Ovary (tissue), 1 donor: Measurements from ENCODE around the gene RNF223.

ENCODE experiments used
- EP300 ChIP-seq: sonication (generic); formaldehyde crosslinking; IDR thresholded peaks from one replicate; pipeline ENCODE4 v1.6.1; 2017; ENCODE audit warnings: antibody characterized with exemption
- POLR2A ChIP-seq: fragments of 450-650 bp; IDR thresholded peaks from one replicate; pipeline ENCODE4 v1.6.1; 2017; ENCODE audit warnings: antibody characterized with exemption, mild to moderate bottlenecking, moderate library complexity

DNA sequence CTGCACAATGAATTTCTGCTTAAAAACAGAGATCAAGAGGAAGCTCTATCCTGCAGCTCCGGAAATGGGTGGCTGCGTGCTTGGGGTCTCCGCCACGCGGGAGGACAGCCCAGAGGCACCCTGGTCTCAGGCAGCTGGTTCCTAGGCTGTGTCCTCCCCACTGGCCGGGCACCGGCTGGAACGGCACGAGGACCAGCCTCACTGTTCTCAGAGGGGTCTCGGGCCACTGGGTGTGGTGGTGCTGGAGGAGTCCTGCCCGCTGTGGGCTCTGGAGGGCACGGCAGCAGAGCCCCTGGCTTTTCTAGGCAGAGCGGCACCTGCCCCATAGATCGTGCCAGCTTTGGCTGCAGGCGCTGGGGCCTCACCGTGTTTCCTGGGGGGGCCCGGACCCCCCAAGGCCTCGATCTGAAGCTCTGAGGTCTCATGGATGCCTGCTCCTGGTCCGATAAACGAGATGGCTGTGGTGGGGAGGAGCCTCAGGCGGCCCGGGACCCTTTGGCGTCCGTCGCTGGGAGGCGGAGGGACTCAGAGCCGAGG lies 8.2 kb upstream of the RNF223 start:
- TF ChIP-seq POLR2A, result no peak
- no peak for TF ChIP-seq EP300
